ENCODE data around the gene DSN1. TPM values are rescaled to one million over a fixed set of nuclear protein-coding genes. Genes with fewer than 3 reads are reported as not detected.

The DSN1 gene
- polyA plus RNA-seq, 1 donor from 2014 or later, result 15.4 TPM

DNA sequence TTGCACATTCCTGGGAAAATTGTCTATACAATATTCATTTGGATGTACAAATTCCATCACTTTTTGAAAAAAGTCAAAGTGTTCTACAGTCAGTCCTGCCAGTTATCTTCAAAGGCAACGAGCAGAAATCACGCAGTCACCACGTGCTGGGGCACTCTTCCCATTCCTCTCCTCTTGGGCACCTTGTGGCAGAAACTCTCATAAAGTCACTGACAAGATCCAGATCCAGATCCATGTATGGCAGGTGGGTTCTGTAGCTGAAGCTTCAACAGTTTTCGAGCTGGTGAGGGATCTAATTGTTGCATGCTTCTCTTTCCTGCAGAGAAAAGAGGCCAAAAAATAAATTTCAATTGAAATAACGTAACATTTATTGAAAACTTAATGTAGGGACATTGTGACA, 21.0 kb downstream of the DSN1 start:
- Mint-ChIP-seq H3K27me3 (peaks cover 2% of the 10 kb centered on the region), H3K4me3 (no peak overlapping the region), H3K36me3 (peaks cover 8% of the 10 kb centered on the region), H3K4me1 (peaks cover 13 to 17% (median 15%) of the 10 kb centered on the region in 3 donors), H3K27ac (no peak overlapping the region), H3K9me3 (no peaks in the 10 kb centered on the region)

DNA sequence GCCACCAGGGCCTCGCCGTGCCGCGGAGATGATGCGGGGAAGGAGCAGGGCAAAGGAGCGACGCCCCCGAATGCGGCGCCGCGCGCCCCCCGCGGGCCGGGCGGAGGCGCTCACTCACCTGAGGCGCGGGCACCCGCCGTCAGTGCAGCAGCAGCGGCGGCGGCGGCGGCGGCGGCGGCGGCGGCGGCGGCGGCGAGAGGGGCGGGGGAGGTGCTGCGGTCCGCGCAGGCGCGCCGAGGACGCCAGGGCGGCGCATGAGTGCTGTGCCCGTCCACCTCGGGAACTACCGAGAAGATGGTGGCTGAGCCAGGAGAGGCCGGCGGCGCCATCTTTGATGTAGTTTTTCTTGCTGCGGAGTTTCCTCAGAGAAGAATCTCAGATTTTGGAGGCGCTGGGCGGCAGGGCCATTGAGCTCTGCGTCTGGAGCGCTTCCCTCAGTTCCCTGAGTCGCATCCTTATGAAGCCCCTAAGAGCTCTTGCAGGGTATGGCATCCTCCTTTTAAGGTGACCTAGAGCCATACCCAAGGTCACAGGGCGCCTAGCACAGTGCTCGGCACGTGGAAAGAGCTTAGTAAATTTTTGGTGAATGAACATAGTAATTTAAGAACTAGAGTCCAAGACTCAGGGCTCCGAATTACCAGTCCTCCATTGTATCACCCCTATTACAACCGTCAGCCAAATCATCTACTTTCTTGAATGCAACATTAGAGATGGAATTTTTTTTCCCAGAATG, 27.5 kb downstream of the DSN1 start, which contains the start of gene NDRG3:
Gene NDRG3, minus strand, starts transcription at position 164 of the 733 bp plus-strand sequence. CDS start 24,355 bp downstream, outside the sequence.
- Mint-ChIP-seq H3K36me3 (peaks cover 2% of the 10 kb centered on the region), H3K9me3 (no peaks in the 10 kb centered on the region), H3K27ac (peak within 1 kb of the TSS; percentile 83 to 94 (median 93)), H3K27me3 (no peaks in the 10 kb centered on the region), H3K4me3 (peak within 1 kb of the TSS; percentile 89 to 97 (median 96)), H3K4me1 (peaks cover 11 to 20% (median 11%) of the 10 kb centered on the region in 3 donors)

DNA sequence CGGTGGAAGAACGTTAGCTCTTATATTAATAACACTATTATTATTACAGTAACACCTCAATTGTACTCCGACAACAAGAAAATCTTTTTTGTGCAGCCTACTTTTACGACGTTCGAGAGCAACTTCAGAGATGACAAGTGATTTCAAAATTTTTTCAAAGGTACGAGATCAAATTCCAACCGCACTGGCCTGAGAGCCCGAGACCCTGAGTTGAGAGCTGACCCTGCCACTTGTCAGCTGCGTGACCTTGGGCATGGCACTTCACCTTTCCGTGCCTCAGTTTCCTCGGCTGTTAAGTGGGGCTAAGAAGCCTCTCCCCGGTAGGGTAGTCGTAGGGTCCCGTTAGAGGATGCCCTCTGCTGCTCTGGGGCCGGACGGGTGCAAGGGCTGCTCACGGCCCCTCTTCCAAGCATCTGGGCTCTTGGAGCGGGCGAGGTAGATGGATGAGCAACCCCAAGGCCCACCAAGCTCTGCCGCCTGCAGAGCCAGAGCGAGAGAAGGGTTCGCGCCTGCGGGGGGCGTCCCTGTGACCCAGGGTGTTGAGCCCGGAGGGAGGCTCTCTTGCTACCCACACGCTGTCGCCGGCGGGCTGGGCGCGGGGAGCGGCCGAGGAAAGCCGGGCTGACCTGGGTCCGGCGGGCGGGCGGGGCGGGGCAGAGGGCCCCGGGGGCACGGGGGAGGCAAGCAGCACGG, 28.2 kb downstream of the DSN1 start:
- Mint-ChIP-seq H3K36me3 (no peaks in the 10 kb centered on the region), H3K27ac (peak overlapping the region; percentile 10 to 78 (median 67)), H3K4me3 (peak overlapping the region; percentile 89 to 97 (median 95)), H3K9me3 (no peaks in the 10 kb centered on the region), H3K27me3 (no peaks in the 10 kb centered on the region), H3K4me1 (peaks cover 11 to 22% (median 11%) of the 10 kb centered on the region in 3 donors)

DNA sequence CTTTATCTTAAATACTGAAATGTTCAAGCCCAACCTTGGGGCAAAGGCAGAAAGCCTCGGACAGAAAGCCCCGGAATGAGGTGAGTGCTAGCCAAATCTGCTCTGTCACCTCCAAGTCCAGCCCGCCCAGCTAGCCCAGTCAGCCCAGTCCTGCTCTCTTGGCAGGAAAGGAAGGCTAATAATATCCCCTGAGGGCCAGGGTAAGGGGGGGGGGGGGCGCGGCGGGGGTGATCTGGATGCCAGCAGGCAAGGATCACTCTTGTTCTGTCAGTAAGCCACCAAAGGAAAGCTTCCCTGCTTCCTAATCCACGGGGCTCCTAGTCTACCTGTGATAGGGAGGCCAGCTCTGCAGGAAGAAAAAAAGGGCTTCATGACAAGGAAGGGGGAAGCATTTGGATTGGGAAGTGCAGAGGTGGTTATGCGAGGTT, 28.8 kb downstream of the DSN1 start:
- peaks cover 11 to 22% (median 11%) of the 10 kb centered on the region in 3 donors for H3K4me1 Mint-ChIP-seq
- H3K27me3 Mint-ChIP-seq, result no peaks in the 10 kb centered on the region
- H3K27ac Mint-ChIP-seq, result peak overlapping the region in 2 of 3 donors; percentile 10 to 85
- no peaks in the 10 kb centered on the region for H3K36me3 Mint-ChIP-seq
- no peaks in the 10 kb centered on the region for H3K9me3 Mint-ChIP-seq
- H3K4me3 Mint-ChIP-seq, result peak overlapping the region; percentile 89 to 97 (median 95)

DNA sequence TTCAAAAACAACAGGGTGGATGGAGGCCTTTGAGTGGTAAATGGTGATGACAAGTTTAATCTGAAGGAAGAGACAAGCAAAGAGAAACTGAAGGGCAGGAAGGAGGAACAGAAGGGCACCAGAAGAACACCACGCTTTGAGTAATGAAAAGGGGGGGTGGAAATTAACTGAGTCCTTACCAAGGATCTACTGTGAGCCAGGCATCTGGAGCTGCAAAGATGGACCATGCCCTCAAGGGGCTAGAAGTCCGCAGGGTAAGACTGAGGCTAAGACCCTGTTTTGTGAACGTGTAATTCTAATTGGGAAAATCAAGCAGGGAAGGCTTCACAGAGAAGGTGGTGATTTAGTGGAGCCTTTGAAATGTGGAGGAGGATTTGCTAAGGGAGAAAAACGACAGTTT, 29.3 kb downstream of the DSN1 start:
- no peaks in the 10 kb centered on the region for H3K27me3 Mint-ChIP-seq
- peaks cover 11 to 22% (median 11%) of the 10 kb centered on the region in 3 donors for H3K4me1 Mint-ChIP-seq
- H3K36me3 Mint-ChIP-seq, result no peaks in the 10 kb centered on the region
- peak overlapping the region; percentile 41 to 85 (median 84) for H3K27ac Mint-ChIP-seq
- H3K4me3 Mint-ChIP-seq, result peak overlapping the region; percentile 70 to 97 (median 79)
- H3K9me3 Mint-ChIP-seq, result no peaks in the 10 kb centered on the region

DNA sequence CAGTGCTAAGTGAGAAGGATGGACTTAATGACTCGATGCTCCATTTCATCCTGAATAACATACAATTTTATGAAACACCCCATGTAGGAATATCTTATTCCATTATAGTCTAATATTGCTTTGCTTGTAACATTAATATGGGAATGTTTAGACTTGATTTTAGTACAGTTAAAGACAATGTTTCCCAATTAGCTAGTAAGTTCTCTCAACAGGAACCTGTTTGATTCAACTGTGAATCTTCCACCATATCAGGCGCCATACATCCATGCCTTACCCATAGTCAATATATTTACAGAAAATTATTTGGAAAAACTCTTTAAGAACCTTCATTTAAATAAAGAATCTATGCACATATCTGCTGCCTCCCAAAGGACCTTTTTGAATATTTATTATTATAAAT, 31.0 kb downstream of the DSN1 start:
- Mint-ChIP-seq H3K4me3 (peak overlapping the region in 1 of 4 donors; percentile 51), H3K36me3 (no peaks in the 10 kb centered on the region), H3K9me3 (no peaks in the 10 kb centered on the region), H3K4me1 (peaks cover 11 to 22% (median 11%) of the 10 kb centered on the region in 3 donors), H3K27me3 (no peaks in the 10 kb centered on the region), H3K27ac (no peak overlapping the region)

DNA sequence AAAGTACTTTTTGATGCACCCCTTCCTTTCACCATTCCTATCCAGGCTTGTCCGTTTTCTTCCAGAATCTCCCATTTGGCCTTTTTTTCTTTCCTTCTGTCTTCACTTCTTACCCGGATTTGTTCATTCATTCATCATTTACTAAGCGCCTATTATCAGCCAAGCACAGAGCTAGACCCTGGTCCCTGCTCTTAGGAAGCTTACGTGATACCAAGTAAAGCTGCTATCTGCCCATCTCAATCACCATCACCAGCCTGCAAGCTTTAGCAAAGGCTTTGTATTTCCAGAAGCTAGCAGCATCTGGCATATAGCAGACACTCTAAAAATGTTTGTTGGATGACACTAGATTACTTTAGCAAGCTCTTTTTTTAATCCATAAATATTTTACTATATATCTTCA, 32.5 kb downstream of the DSN1 start:
- Mint-ChIP-seq H3K4me1 (peaks cover 7 to 16% (median 7%) of the 10 kb centered on the region in 3 donors), H3K27me3 (no peaks in the 10 kb centered on the region), H3K27ac (peak overlapping the region in 2 of 3 donors; percentile 11 to 65), H3K4me3 (no peak overlapping the region), H3K36me3 (no peaks in the 10 kb centered on the region), H3K9me3 (no peaks in the 10 kb centered on the region)

DNA sequence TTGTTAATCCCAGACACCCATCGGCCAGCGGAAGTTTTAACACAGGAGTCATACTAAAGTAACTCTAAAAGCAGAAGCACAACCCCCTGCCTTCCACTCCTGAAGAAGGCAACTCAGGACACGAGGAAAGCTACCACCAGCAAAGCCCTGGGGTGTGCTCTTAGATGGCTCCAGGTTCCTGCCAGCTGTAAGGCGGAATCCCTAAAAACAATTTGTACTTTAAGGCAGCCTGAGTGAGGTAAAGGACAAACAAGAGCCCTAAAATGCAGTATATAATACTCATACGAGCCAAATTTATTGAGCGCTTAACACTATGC, 36.4 kb downstream of the DSN1 start:
- H3K36me3 Mint-ChIP-seq, result no peaks in the 10 kb centered on the region
- H3K9me3 Mint-ChIP-seq, result no peaks in the 10 kb centered on the region
- H3K27ac Mint-ChIP-seq, result no peak overlapping the region
- H3K27me3 Mint-ChIP-seq, result no peaks in the 10 kb centered on the region
- H3K4me3 Mint-ChIP-seq, result no peak overlapping the region
- peaks cover 0 to 10% (median 6%) of the 10 kb centered on the region in 3 donors for H3K4me1 Mint-ChIP-seq

DNA sequence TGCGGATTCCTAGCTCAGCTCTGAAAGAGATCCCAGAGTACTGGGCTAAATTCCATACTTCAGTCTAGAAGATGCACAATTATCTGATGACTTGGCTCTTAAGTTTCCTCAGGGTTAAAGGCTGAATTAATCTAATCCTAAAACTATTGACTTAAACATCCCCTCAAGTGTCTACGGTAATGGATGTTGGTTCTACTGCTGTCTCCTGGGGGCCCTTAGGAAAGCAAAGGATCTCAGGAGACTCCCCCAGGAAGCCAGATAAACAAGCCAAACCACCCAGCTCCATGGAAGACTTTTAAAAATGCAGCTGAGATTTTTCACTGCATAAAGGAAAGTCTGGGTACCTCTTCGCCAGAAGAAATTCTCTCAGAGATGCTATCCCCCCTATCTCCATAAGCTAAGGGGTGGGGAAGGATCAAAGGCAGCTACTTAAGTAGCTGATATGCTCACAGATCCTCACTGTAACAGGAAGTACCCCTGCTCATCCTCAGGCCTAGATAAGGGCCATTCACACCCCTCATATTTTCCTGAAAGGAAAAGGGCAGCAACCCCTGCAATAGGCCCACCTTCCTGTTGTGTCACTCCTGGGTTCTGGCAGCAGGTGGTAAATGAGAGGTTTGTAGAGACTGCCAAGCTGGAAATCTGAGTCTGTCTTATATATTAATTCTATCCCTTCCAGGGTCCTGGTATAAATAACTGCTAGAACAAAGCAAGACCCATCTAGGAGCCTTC, 36.9 kb downstream of the DSN1 start:
- peaks cover 0 to 9% (median under 1%) of the 10 kb centered on the region in 3 donors for H3K4me1 Mint-ChIP-seq
- H3K27ac Mint-ChIP-seq, result no peak overlapping the region
- H3K36me3 Mint-ChIP-seq, result no peaks in the 10 kb centered on the region
- H3K27me3 Mint-ChIP-seq, result no peaks in the 10 kb centered on the region
- H3K4me3 Mint-ChIP-seq, result no peak overlapping the region
- H3K9me3 Mint-ChIP-seq, result no peaks in the 10 kb centered on the region

DNA sequence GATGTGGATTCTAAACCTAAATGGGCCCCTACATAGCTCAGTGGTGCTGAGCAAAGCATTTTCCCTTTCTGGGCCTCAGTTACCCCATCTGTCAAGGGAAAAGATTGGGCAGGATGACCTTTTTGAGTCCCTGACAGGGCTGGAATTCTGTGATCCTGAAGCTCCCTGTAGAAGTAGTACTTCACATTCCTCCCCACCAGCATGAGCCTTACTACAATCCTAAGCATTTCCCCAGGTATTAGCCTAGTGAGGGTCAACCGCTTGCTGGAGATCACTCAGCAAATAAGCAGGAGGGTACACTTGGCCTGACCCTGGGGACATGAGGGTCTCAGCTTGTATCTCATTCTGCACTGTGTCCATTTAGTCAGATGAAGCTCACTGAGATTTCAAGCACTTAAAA, 41.1 kb downstream of the DSN1 start:
- Mint-ChIP-seq H3K4me1 (peaks cover 0 to 6% (median 0%) of the 10 kb centered on the region in 3 donors), H3K4me3 (no peak overlapping the region), H3K9me3 (no peaks in the 10 kb centered on the region), H3K27ac (no peak overlapping the region), H3K36me3 (peaks cover 7% of the 10 kb centered on the region), H3K27me3 (no peaks in the 10 kb centered on the region)

DNA sequence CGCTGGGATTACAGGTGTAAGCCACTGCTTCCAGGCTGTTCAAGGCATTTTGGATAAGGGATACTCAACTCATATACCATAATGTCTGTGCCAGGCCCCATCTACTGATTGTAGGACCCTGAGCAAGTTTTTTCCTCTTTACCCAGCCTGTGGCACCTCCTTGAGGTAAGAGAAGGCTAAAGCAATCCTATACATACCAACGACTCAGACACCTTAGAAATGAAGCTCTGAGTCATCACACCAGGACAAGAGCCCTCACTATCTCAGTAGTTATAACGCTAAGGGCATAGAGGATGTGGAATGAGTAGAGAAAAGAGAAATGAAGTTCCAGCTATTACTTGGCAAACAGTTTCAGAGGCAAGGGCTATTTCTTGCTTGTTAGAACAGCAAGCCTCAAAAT, 44.6 kb downstream of the DSN1 start:
- Mint-ChIP-seq H3K4me1 (peaks cover 0 to 3% (median 0%) of the 10 kb centered on the region in 3 donors), H3K4me3 (no peak overlapping the region), H3K27me3 (no peaks in the 10 kb centered on the region), H3K9me3 (no peaks in the 10 kb centered on the region), H3K27ac (no peak overlapping the region), H3K36me3 (peaks cover 10% of the 10 kb centered on the region)

DNA sequence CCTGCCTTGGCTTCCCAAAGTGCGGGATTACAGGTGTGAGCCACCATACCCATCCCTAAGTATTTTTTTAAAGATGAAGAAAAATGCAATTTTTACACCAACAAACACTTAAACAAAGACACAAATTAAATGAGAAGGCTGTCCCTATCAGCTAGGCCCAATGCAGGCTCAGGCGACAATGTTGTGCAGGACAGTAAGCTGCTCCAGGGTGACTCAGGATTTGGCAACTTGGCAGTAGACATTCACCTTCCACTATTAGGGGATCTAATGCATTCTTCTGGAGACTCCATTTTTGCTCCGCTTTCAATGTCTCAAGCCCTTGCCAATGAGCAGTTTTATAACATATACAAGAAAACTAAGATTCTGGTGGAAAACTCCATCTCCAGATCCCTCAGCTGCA, 47.4 kb downstream of the DSN1 start:
- Mint-ChIP-seq H3K27ac (no peak overlapping the region), H3K27me3 (no peaks in the 10 kb centered on the region), H3K36me3 (peaks cover 9% of the 10 kb centered on the region)

DNA sequence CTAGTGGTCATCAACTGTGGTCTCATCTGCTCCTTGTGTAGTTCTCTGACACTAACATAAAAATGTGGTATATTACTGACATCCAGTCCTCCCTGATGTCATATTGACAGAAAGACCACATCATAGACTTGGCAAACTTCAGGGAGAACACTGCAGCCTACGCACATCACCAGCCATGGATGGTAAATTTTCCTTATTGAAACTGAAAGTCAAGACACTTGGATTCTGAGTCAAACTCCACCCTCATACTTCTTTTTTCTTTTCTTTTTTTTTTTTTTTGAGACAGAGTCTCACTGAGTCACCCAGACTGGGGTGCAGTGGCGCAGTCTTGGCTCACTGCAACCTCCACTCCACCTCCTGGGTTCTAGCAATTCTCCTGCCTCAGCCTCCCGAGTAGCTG, 53.1 kb downstream of the DSN1 start:
- Mint-ChIP-seq H3K4me3 (no peak overlapping the region), H3K9me3 (no peaks in the 10 kb centered on the region), H3K36me3 (peaks cover 2% of the 10 kb centered on the region), H3K27me3 (no peaks in the 10 kb centered on the region), H3K4me1 (peaks cover 0 to 7% (median 0%) of the 10 kb centered on the region in 3 donors), H3K27ac (no peak overlapping the region)

More for the DNA sequence above, 47.4 kb downstream of the DSN1 start:
- Mint-ChIP-seq H3K4me3 (no peak overlapping the region), H3K4me1 (no peaks in the 10 kb centered on the region), H3K9me3 (no peaks in the 10 kb centered on the region)

DNA sequence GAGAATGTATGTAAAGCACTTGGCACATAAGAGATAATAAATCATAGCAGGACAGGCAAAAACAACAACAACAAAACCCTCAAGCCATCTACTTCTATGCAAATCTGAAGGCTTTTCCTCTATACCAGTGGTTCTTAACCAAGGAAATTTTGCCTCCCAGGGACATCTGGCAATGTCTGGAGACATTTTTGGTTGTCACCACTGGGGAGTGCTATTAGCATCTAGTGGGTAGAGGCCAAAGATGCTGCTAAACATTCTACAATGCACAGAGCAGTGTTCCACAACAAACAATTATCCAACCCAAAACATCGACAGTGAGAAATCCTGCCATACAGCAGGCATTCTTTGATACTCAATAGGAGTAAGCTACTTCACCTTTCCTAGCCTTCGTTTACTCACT, 55.9 kb downstream of the DSN1 start:
- no peaks in the 10 kb centered on the region for H3K27me3 Mint-ChIP-seq
- no peak overlapping the region for H3K4me3 Mint-ChIP-seq
- H3K9me3 Mint-ChIP-seq, result no peaks in the 10 kb centered on the region
- peaks cover 0 to 12% (median 0%) of the 10 kb centered on the region in 3 donors for H3K4me1 Mint-ChIP-seq
- H3K27ac Mint-ChIP-seq, result no peak overlapping the region
- peaks cover 2% of the 10 kb centered on the region for H3K36me3 Mint-ChIP-seq

DNA sequence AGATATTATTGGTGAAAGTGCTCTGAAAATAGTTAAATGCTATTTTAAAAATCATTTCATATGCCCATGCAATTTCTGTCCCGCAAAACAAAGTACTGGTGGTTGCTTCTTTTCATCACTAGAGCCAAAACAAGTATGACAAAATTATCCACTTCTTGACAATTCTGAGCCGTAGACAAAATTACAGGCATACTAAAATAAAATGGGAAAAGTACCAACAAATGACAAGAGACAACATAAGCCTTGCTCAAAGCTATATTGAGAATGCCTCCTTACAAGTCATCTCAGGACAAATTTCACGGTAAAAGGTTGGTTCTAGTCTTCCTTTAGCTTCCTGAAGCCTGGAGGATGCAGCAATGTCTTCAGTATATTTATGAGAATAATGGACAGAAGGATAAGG, 56.5 kb downstream of the DSN1 start:
- H3K27me3 Mint-ChIP-seq, result no peaks in the 10 kb centered on the region
- no peak overlapping the region for H3K27ac Mint-ChIP-seq
- peaks cover 2% of the 10 kb centered on the region for H3K36me3 Mint-ChIP-seq
- peaks cover 0 to 12% (median 0%) of the 10 kb centered on the region in 3 donors for H3K4me1 Mint-ChIP-seq
- H3K9me3 Mint-ChIP-seq, result no peaks in the 10 kb centered on the region
- H3K4me3 Mint-ChIP-seq, result no peak overlapping the region

All from IgD-negative memory B cell (primary cell).